GM21360 (cell line): ENCODE results near the gene TEAD4.
"Not testable (repeated sequence)": the region's sequence is repeated elsewhere in the genome, so short reads cannot be mapped to it uniquely, and the experiment has no call there.

Source experiments
- ATAC-seq: cut with Tn5 transposase; IDR thresholded peaks from one replicate; pipeline ENCODE4 v1.9.1; 2021; ENCODE audit warnings: mild to moderate bottlenecking, moderate library complexity; ENCODE audit not compliant: unreplicated experiment

Gene TEAD4

GRCh38 chr12:3045494-3045893 is 86.3 kb downstream of the TEAD4 start:
- no peak for ATAC-seq

GRCh38 chr12:3045989-3046388 is 86.8 kb downstream of the TEAD4 start:
- no peak for ATAC-seq

- ATAC-seq: no peak
Measured at GRCh38 chr12:3046441-3047200, 87.4 kb downstream of the TEAD4 start.

GRCh38 chr12:3047961-3048360 is 88.8 kb downstream of the TEAD4 start:
- ATAC-seq: no peak

GRCh38 chr12:3048540-3048939 is 89.3 kb downstream of the TEAD4 start:
- no peak for ATAC-seq

- no peak for ATAC-seq
Measured at GRCh38 chr12:3049176-3049575, 90.0 kb downstream of the TEAD4 start.

- no peak for ATAC-seq
Measured at GRCh38 chr12:3049611-3050249, 90.5 kb downstream of the TEAD4 start.

GRCh38 chr12:3054374-3054773 is 95.2 kb downstream of the TEAD4 start:
- ATAC-seq: no peak

GRCh38 chr12:3055026-3055703 is 96.0 kb downstream of the TEAD4 start:
- no peak for ATAC-seq

- no peak for ATAC-seq
Measured at GRCh38 chr12:3055704-3056467, 96.7 kb downstream of the TEAD4 start.

GRCh38 chr12:3061059-3061458 is 101.9 kb downstream of the TEAD4 start:
- no peak for ATAC-seq

- ATAC-seq: no peak
Measured at GRCh38 chr12:3061501-3062215, 102.5 kb downstream of the TEAD4 start.

- ATAC-seq: no peak
Measured at GRCh38 chr12:3065300-3065699, 106.1 kb downstream of the TEAD4 start.

GRCh38 chr12:3065846-3066245 is 106.6 kb downstream of the TEAD4 start:
- not testable (repeated sequence) for ATAC-seq

GRCh38 chr12:3069714-3070113 is 110.5 kb downstream of the TEAD4 start:
- ATAC-seq: no peak

GRCh38 chr12:3071107-3071506 is 111.9 kb downstream of the TEAD4 start:
- no peak for ATAC-seq

GRCh38 chr12:3071710-3072109 is 112.5 kb downstream of the TEAD4 start:
- ATAC-seq: no peak

GRCh38 chr12:3073438-3074250 is 114.4 kb downstream of the TEAD4 start:
- ATAC-seq: no peak

GRCh38 chr12:3075315-3075714 is 116.1 kb downstream of the TEAD4 start:
- ATAC-seq: no peak
